ENCODE measurements around the gene ERICH6B. TPM values are rescaled to one million over a fixed set of nuclear protein-coding genes. Genes with fewer than 3 reads are reported as not detected.

The ERICH6B gene
- total RNA-seq, 5 donors from 2014 or later (not counting 1 experiment from before 2014, with no cell fraction given), result not detected

- Histone ChIP-seq H3K27ac (ENCODE audit: low read length) (no peak overlapping the region), H3K9me3 (no peaks in the 10 kb centered on the region), H3K4me1 (ENCODE audit: control insufficient read depth in 1 of 2, extremely low read depth in 1 of 2, insufficient read depth in 2 of 2, low read length in 2 of 2) (no peaks in the 10 kb centered on the region), H3K4me3 (ENCODE audit: control insufficient read depth in 1 of 2, extremely low read depth in 1 of 2, low read length in 1 of 2) (no peak overlapping the region), H3K27me3 (replicated peaks in 1 of 2; ENCODE audit: control insufficient read depth in 2 of 2, extremely low read depth in 1 of 2, insufficient read depth in 2 of 2, low read length in 1 of 2) (peaks cover 0 to 6% of the 10 kb centered on the region in 2 experiments), H3K36me3 (ENCODE audit: control insufficient read depth in 2 of 2, extremely low read depth in 1 of 2, insufficient read depth in 1 of 2, low read length in 1 of 2) (no peaks in the 10 kb centered on the region)
- ATAC-seq (replicated peaks in 1 of 4), result no peak
- H3K27ac Mint-ChIP-seq, result no peak overlapping the region
- no peaks in the 10 kb centered on the region for H3K9me3 Mint-ChIP-seq
- POLR2A ChIA-PET, result no interaction called here
- CTCF ChIA-PET, result no interaction called here
- DNase-seq, result no peak
- H3K36me3 Mint-ChIP-seq, result no peaks in the 10 kb centered on the region
- no peaks in the 10 kb centered on the region for H3K4me1 Mint-ChIP-seq
- no CpG with 5 or more reads among the region's 4 CpGs for WGBS (ENCODE audit: insufficient coverage)
- no peak overlapping the region for H3K4me3 Mint-ChIP-seq
- H3K27me3 Mint-ChIP-seq, result peaks cover 14 to 16% of the 10 kb centered on the region in 2 donors
These were observed 10.6 kb downstream of the ERICH6B start for GRCh38 chr13:45604892-45605291.

GRCh38 chr13:45603338-45603737 is 12.2 kb downstream of the ERICH6B start:
- no peaks in the 10 kb centered on the region for H3K36me3 Mint-ChIP-seq
- no peaks in the 10 kb centered on the region for H3K4me1 Mint-ChIP-seq
- no peak overlapping the region for H3K27ac Mint-ChIP-seq
- Histone ChIP-seq H3K27me3 (replicated peaks in 1 of 2; ENCODE audit: control insufficient read depth in 2 of 2, extremely low read depth in 1 of 2, insufficient read depth in 2 of 2, low read length in 1 of 2) (peaks cover 0 to 11% of the 10 kb centered on the region in 2 experiments), H3K9me3 (no peaks in the 10 kb centered on the region), H3K4me1 (ENCODE audit: control insufficient read depth in 1 of 2, extremely low read depth in 1 of 2, insufficient read depth in 2 of 2, low read length in 2 of 2) (no peaks in the 10 kb centered on the region), H3K27ac (ENCODE audit: low read length) (no peak overlapping the region), H3K36me3 (ENCODE audit: control insufficient read depth in 2 of 2, extremely low read depth in 1 of 2, insufficient read depth in 1 of 2, low read length in 1 of 2) (no peaks in the 10 kb centered on the region), H3K4me3 (ENCODE audit: control insufficient read depth in 1 of 2, extremely low read depth in 1 of 2, low read length in 1 of 2) (no peak overlapping the region)
- H3K4me3 Mint-ChIP-seq, result no peak overlapping the region
- ChIA-PET POLR2A (no interaction called here), CTCF (no interaction called here)
- 87% methylated on average over 3 of the region's 4 CpGs for WGBS (ENCODE audit: insufficient coverage)
- DNase-seq (no peak), ATAC-seq (replicated peaks in 1 of 4) (no peak)
- H3K9me3 Mint-ChIP-seq, result no peaks in the 10 kb centered on the region
- H3K27me3 Mint-ChIP-seq, result peaks cover 9 to 11% of the 10 kb centered on the region in 2 donors

- POLR2A ChIA-PET, result no interaction called here
These were observed 13.1 kb downstream of the ERICH6B start for GRCh38 chr13:45602183-45603170.

GRCh38 chr13:45601680-45602079 is 13.9 kb downstream of the ERICH6B start:
- Mint-ChIP-seq H3K27me3 (peaks cover 13 to 20% of the 10 kb centered on the region in 2 donors), H3K4me3 (no peak overlapping the region), H3K4me1 (no peaks in the 10 kb centered on the region), H3K27ac (no peak overlapping the region), H3K9me3 (no peaks in the 10 kb centered on the region), H3K36me3 (no peaks in the 10 kb centered on the region)
- Histone ChIP-seq H3K4me1 (ENCODE audit: control insufficient read depth in 1 of 2, extremely low read depth in 1 of 2, insufficient read depth in 2 of 2, low read length in 2 of 2) (no peaks in the 10 kb centered on the region), H3K9me3 (no peaks in the 10 kb centered on the region), H3K4me3 (ENCODE audit: control insufficient read depth in 1 of 2, extremely low read depth in 1 of 2, low read length in 1 of 2) (no peak overlapping the region), H3K36me3 (ENCODE audit: control insufficient read depth in 2 of 2, extremely low read depth in 1 of 2, insufficient read depth in 1 of 2, low read length in 1 of 2) (no peaks in the 10 kb centered on the region), H3K27ac (ENCODE audit: low read length) (no peak overlapping the region), H3K27me3 (replicated peaks in 1 of 2; ENCODE audit: control insufficient read depth in 2 of 2, extremely low read depth in 1 of 2, insufficient read depth in 2 of 2, low read length in 1 of 2) (peaks cover 0 to 11% of the 10 kb centered on the region in 2 experiments)
- ATAC-seq (replicated peaks in 1 of 4) (no peak), DNase-seq (no peak)
- POLR2A ChIA-PET, result no interaction called here
- CTCF ChIA-PET, result no interaction called here
- 80% methylated on average over 1 of the region's 2 CpGs for WGBS (ENCODE audit: insufficient coverage)

More at GRCh38 chr13:45602183-45603170, 13.1 kb downstream of the ERICH6B start:
- Mint-ChIP-seq H3K27me3 (peaks cover 13 to 16% of the 10 kb centered on the region in 2 donors), H3K27ac (no peak overlapping the region), H3K4me3 (no peak overlapping the region), H3K36me3 (no peaks in the 10 kb centered on the region), H3K4me1 (no peaks in the 10 kb centered on the region), H3K9me3 (no peaks in the 10 kb centered on the region)
- Histone ChIP-seq H3K36me3 (ENCODE audit: control insufficient read depth in 2 of 2, extremely low read depth in 1 of 2, insufficient read depth in 1 of 2, low read length in 1 of 2) (no peaks in the 10 kb centered on the region), H3K27ac (ENCODE audit: low read length) (no peak overlapping the region), H3K9me3 (no peaks in the 10 kb centered on the region), H3K4me1 (ENCODE audit: control insufficient read depth in 1 of 2, extremely low read depth in 1 of 2, insufficient read depth in 2 of 2, low read length in 2 of 2) (no peaks in the 10 kb centered on the region), H3K27me3 (replicated peaks in 1 of 2; ENCODE audit: control insufficient read depth in 2 of 2, extremely low read depth in 1 of 2, insufficient read depth in 2 of 2, low read length in 1 of 2) (peaks cover 0 to 11% of the 10 kb centered on the region in 2 experiments), H3K4me3 (ENCODE audit: control insufficient read depth in 1 of 2, extremely low read depth in 1 of 2, low read length in 1 of 2) (no peak overlapping the region)
- no peak for DNase-seq
- ATAC-seq (replicated peaks in 1 of 4), result no peak
- 62% methylated on average over 2 of the region's 4 CpGs for WGBS (ENCODE audit: insufficient coverage)
- CTCF ChIA-PET, result no interaction called here

- Histone ChIP-seq H3K27me3 (replicated peaks in 1 of 2; ENCODE audit: control insufficient read depth in 2 of 2, extremely low read depth in 1 of 2, insufficient read depth in 2 of 2, low read length in 1 of 2) (peaks cover 0 to 11% of the 10 kb centered on the region in 2 experiments), H3K36me3 (ENCODE audit: control insufficient read depth in 2 of 2, extremely low read depth in 1 of 2, insufficient read depth in 1 of 2, low read length in 1 of 2) (no peaks in the 10 kb centered on the region), H3K4me1 (ENCODE audit: control insufficient read depth in 1 of 2, extremely low read depth in 1 of 2, insufficient read depth in 2 of 2, low read length in 2 of 2) (no peaks in the 10 kb centered on the region), H3K27ac (ENCODE audit: low read length) (no peak overlapping the region), H3K9me3 (no peaks in the 10 kb centered on the region), H3K4me3 (ENCODE audit: control insufficient read depth in 1 of 2, extremely low read depth in 1 of 2, low read length in 1 of 2) (no peak overlapping the region)
- Mint-ChIP-seq H3K36me3 (no peaks in the 10 kb centered on the region), H3K4me1 (no peaks in the 10 kb centered on the region), H3K27ac (no peak overlapping the region), H3K27me3 (peaks cover 18 to 25% of the 10 kb centered on the region in 2 donors), H3K9me3 (no peaks in the 10 kb centered on the region), H3K4me3 (no peak overlapping the region)
- ChIA-PET POLR2A (no interaction called here), CTCF (no interaction called here)
- ATAC-seq (replicated peaks in 1 of 4) (no peak), DNase-seq (no peak)
- 89% methylated on average over 3 of the region's 4 CpGs for whole genome bisulfite sequencing (ENCODE audit: insufficient coverage)
These were observed 16.9 kb downstream of the ERICH6B start for GRCh38 chr13:45598597-45598996.

- Histone ChIP-seq H3K4me3 (ENCODE audit: control insufficient read depth in 1 of 2, extremely low read depth in 1 of 2, low read length in 1 of 2) (no peak overlapping the region), H3K9me3 (no peaks in the 10 kb centered on the region), H3K27ac (ENCODE audit: low read length) (no peak overlapping the region), H3K4me1 (ENCODE audit: control insufficient read depth in 1 of 2, extremely low read depth in 1 of 2, insufficient read depth in 2 of 2, low read length in 2 of 2) (no peaks in the 10 kb centered on the region), H3K27me3 (replicated peaks in 1 of 2; ENCODE audit: control insufficient read depth in 2 of 2, extremely low read depth in 1 of 2, insufficient read depth in 2 of 2, low read length in 1 of 2) (peaks cover 0 to 6% of the 10 kb centered on the region in 2 experiments), H3K36me3 (ENCODE audit: control insufficient read depth in 2 of 2, extremely low read depth in 1 of 2, insufficient read depth in 1 of 2, low read length in 1 of 2) (no peaks in the 10 kb centered on the region)
- Mint-ChIP-seq H3K4me1 (no peaks in the 10 kb centered on the region), H3K36me3 (no peaks in the 10 kb centered on the region), H3K9me3 (no peaks in the 10 kb centered on the region), H3K27ac (no peak overlapping the region), H3K4me3 (no peak overlapping the region), H3K27me3 (peaks cover 18 to 22% of the 10 kb centered on the region in 2 donors)
- no CpG with 5 or more reads among the region's 2 CpGs for WGBS (ENCODE audit: insufficient coverage)
- DNase-seq, result no peak
- POLR2A ChIA-PET, result interaction anchor here in 1 of 2 donors (0.5 kb wide), 1 partner anchor 30 kb away, joined by 3 read pairs; no protein-coding TSS in a partner anchor
- CTCF ChIA-PET, result no interaction called here
- no peak for ATAC-seq (replicated peaks in 1 of 4)
These were observed 18.6 kb downstream of the ERICH6B start for GRCh38 chr13:45596800-45597475.
